ENCODE measurements around the gene STK24. TPM values are rescaled to one million over a fixed set of nuclear protein-coding genes. Genes with fewer than 3 reads are reported as not detected.
"Not testable (repeated sequence)": the region's sequence is repeated elsewhere in the genome, so short reads cannot be mapped to it uniquely, and the experiment has no call there.

Gene STK24
- total and polyA plus RNA-seq, 4 donors = 39.9 to 64.5 (median 58.1) TPM

GRCh38 chr13:98606296-98606695 is 29.4 kb upstream of the STK24 start:
- 35 to 42% methylated on average over 5 of the region's 5 CpGs for WGBS, 2 donors

DNA sequence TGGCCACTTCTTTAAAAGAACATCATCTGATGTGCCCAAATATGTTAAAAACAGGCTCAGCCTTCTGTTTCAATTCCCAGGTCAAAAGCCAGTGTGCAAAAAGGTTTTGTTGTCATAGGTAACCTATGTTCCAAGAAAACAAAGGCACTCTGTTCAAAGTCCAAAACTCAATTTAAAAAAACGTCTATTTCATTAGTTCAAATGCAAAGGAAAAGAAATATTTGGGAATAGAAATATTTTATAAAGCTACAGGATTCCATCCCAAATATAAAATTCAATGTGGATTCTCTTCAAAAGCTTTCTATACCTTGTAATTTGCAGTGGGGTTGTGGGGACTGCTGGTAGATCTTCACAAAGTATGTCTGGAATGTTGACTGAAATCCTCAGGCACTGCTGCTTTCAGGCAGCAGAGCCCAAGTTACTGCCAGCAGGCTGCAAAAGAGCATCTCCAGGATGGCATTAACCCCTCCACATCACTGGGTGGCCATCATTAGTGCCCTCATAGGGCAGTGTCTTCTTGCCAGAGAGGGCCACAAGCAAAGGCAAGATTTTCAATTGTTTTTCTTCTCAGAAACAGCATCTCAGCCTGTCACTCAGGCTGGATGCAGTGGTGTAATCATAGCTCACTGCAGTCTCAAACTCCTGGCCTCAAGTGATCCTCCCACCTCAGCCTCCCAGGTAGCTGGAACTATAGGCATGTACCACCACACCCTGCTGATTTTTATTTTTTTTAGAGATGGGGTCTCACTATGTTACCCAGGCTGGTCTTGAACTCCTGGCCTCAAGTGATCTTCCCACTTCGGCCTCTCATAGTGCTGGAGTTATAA is 22.8 kb upstream of the STK24 start:
- DNase-seq (no peak), ATAC-seq (ENCODE audit: low FRiP score) (no peak)
- Histone ChIP-seq H3K4me1 (ENCODE audit: control insufficient read depth in 1 of 2, insufficient read depth in 2 of 2, low read length in 2 of 2) (no peaks in the 10 kb centered on the region), H3K27ac (ENCODE audit: low read depth in 1 of 2, low read length in 2 of 2) (no peak overlapping the region), H3K27me3 (ENCODE audit: control insufficient read depth in 1 of 2, insufficient read depth in 2 of 2, low read length in 1 of 2) (no peaks in the 10 kb centered on the region), H3K4me3 (ENCODE audit: low read length in 2 of 2) (no peak overlapping the region), H3K9me3 (ENCODE audit: control insufficient read depth, low read length) (no peaks in the 10 kb centered on the region), H3K36me3 (ENCODE audit: control insufficient read depth in 1 of 2, insufficient read depth in 2 of 2, low read length in 1 of 2) (no peaks in the 10 kb centered on the region)
- WGBS, 2 donors = 50 to 61% methylated on average over 2 of the region's 2 CpGs
- intact Hi-C loops (cut with DNase I) = no loop called here

More at GRCh38 chr13:98606296-98606695, 29.4 kb upstream of the STK24 start:
- no peaks in the 10 kb centered on the region for H3K27me3 ChIP-seq (ENCODE audit: control insufficient read depth in 1 of 2, insufficient read depth in 2 of 2, low read length in 1 of 2)
- no peak overlapping the region for H3K27ac ChIP-seq (ENCODE audit: low read depth in 1 of 2, low read length in 2 of 2)
- H3K36me3 ChIP-seq (ENCODE audit: control insufficient read depth in 1 of 2, insufficient read depth in 2 of 2, low read length in 1 of 2) = no peaks in the 10 kb centered on the region
- DNase-seq (no peak), ATAC-seq (ENCODE audit: low FRiP score) (no peak)
- intact Hi-C loops (cut with DNase I) = no loop called here
- H3K4me3 ChIP-seq (ENCODE audit: low read length in 2 of 2) = no peak overlapping the region
- no peaks in the 10 kb centered on the region for H3K9me3 ChIP-seq (ENCODE audit: control insufficient read depth, low read length)
- H3K4me1 ChIP-seq (ENCODE audit: control insufficient read depth in 1 of 2, insufficient read depth in 2 of 2, low read length in 2 of 2) = no peaks in the 10 kb centered on the region

GRCh38 chr13:98598043-98598442 is 21.1 kb upstream of the STK24 start:
- DNase-seq (no peak), ATAC-seq (ENCODE audit: low FRiP score) (no peak)
- Histone ChIP-seq H3K4me3 (ENCODE audit: low read length in 2 of 2) (no peak overlapping the region), H3K27me3 (ENCODE audit: control insufficient read depth in 1 of 2, insufficient read depth in 2 of 2, low read length in 1 of 2) (no peaks in the 10 kb centered on the region), H3K36me3 (ENCODE audit: control insufficient read depth in 1 of 2, insufficient read depth in 2 of 2, low read length in 1 of 2) (no peaks in the 10 kb centered on the region), H3K9me3 (ENCODE audit: control insufficient read depth, low read length) (no peaks in the 10 kb centered on the region), H3K27ac (ENCODE audit: low read depth in 1 of 2, low read length in 2 of 2) (no peak overlapping the region), H3K4me1 (ENCODE audit: control insufficient read depth in 1 of 2, insufficient read depth in 2 of 2, low read length in 2 of 2) (no peaks in the 10 kb centered on the region)
- intact Hi-C loops (cut with DNase I) = no loop called here
- WGBS, 2 donors = 41 to 45% methylated on average over 4 of the region's 4 CpGs

GRCh38 chr13:98595134-98595533 is 18.2 kb upstream of the STK24 start:
- 88% methylated on average over 3 of the region's 3 CpGs for WGBS, 2 donors
- DNase-seq = no peak
- no peak overlapping the region for H3K27ac ChIP-seq (ENCODE audit: low read depth in 1 of 2, low read length in 2 of 2)
- no peaks in the 10 kb centered on the region for H3K4me1 ChIP-seq (ENCODE audit: control insufficient read depth in 1 of 2, insufficient read depth in 2 of 2, low read length in 2 of 2)
- H3K9me3 ChIP-seq (ENCODE audit: control insufficient read depth, low read length) = no peaks in the 10 kb centered on the region
- ATAC-seq (ENCODE audit: low FRiP score) = no peak
- H3K36me3 ChIP-seq (ENCODE audit: control insufficient read depth in 1 of 2, insufficient read depth in 2 of 2, low read length in 1 of 2) = no peaks in the 10 kb centered on the region
- no peak overlapping the region for H3K4me3 ChIP-seq (ENCODE audit: low read length in 2 of 2)
- intact Hi-C loops (cut with DNase I) = no loop called here
- H3K27me3 ChIP-seq (ENCODE audit: control insufficient read depth in 1 of 2, insufficient read depth in 2 of 2, low read length in 1 of 2) = no peaks in the 10 kb centered on the region

GRCh38 chr13:98592362-98592732 is 15.4 kb upstream of the STK24 start:
- H3K4me1 ChIP-seq (ENCODE audit: control insufficient read depth in 1 of 2, insufficient read depth in 2 of 2, low read length in 2 of 2) = no peaks in the 10 kb centered on the region
- 88 to 89% methylated on average over 5 of the region's 5 CpGs for WGBS, 2 donors
- no peaks in the 10 kb centered on the region for H3K9me3 ChIP-seq (ENCODE audit: control insufficient read depth, low read length)
- DNase-seq (no peak), ATAC-seq (ENCODE audit: low FRiP score) (no peak)
- H3K4me3 ChIP-seq (ENCODE audit: low read length in 2 of 2) = no peak overlapping the region
- no peak overlapping the region for H3K27ac ChIP-seq (ENCODE audit: low read depth in 1 of 2, low read length in 2 of 2)
- H3K36me3 ChIP-seq (ENCODE audit: control insufficient read depth in 1 of 2, insufficient read depth in 2 of 2, low read length in 1 of 2) = no peaks in the 10 kb centered on the region
- intact Hi-C loops (cut with DNase I) = no loop called here
- H3K27me3 ChIP-seq (ENCODE audit: control insufficient read depth in 1 of 2, insufficient read depth in 2 of 2, low read length in 1 of 2) = no peaks in the 10 kb centered on the region

DNA sequence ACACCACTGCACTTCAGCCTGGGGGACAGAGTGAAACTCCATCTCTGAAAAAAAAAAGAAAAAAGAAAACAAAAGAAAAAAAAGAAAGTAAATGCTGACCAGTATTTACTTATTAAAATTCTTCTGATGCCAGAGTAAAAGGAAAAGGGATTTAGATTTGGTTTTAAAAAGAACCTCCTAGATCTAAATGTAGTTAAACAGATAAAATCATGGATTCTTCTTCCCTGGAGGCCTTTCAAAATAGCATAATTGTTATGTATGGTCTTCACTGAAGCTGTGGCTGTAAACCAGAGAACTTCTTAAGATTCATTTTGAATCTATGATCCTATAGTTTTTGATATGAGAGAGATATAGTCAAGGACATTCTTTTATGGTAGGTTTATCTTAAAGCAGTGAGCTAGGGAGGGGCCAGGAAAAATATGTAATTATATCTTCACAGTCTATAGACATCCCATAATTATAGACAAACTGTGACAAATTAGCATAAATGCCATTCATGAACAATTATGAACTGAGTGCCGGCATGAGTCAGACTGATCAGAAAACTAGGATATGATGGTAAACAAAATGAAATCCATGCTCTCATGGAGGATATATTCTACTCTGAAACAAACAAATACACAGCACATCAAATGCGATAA is 14.9 kb upstream of the STK24 start:
- DNase-seq (no peak), ATAC-seq (ENCODE audit: low FRiP score) (no peak)
- 96 to 99% methylated on average over 2 of the region's 2 CpGs for WGBS, 2 donors
- Histone ChIP-seq H3K27ac (ENCODE audit: low read depth in 1 of 2, low read length in 2 of 2) (no peak overlapping the region), H3K4me3 (ENCODE audit: low read length in 2 of 2) (no peak overlapping the region), H3K36me3 (ENCODE audit: control insufficient read depth in 1 of 2, insufficient read depth in 2 of 2, low read length in 1 of 2) (no peaks in the 10 kb centered on the region), H3K4me1 (ENCODE audit: control insufficient read depth in 1 of 2, insufficient read depth in 2 of 2, low read length in 2 of 2) (no peaks in the 10 kb centered on the region), H3K9me3 (ENCODE audit: control insufficient read depth, low read length) (no peaks in the 10 kb centered on the region), H3K27me3 (ENCODE audit: control insufficient read depth in 1 of 2, insufficient read depth in 2 of 2, low read length in 1 of 2) (no peaks in the 10 kb centered on the region)
- intact Hi-C loops (cut with DNase I) = no loop called here

DNA sequence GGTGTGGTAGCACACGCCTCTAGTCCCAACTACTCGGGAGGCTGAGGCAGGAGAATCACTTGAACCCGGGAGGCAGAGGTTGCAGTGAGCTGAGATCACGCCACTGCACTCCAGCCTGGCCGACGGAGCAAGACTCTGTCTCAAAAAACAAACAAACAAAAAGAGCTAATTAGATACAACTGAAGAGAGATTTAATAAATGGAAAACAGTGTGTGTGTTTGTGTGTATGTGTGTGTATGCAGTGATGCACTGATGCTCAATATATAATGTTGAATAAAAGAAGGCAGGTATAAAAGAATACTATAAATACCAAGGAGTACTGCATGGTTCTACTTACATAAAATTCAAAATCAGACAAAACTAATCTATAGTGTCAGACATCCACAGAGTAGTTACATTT is 13.6 kb upstream of the STK24 start:
- H3K4me1 ChIP-seq (ENCODE audit: control insufficient read depth in 1 of 2, insufficient read depth in 2 of 2, low read length in 2 of 2); H3K9me3 ChIP-seq (ENCODE audit: control insufficient read depth, low read length); DNase-seq; ATAC-seq (ENCODE audit: low FRiP score); H3K4me3 ChIP-seq (ENCODE audit: low read length in 2 of 2); intact Hi-C loops (cut with DNase I); H3K27me3 ChIP-seq (ENCODE audit: control insufficient read depth in 1 of 2, insufficient read depth in 2 of 2, low read length in 1 of 2); H3K27ac ChIP-seq (ENCODE audit: low read depth in 1 of 2, low read length in 2 of 2); H3K36me3 ChIP-seq (ENCODE audit: control insufficient read depth in 1 of 2, insufficient read depth in 2 of 2, low read length in 1 of 2): not testable (repeated sequence)
- WGBS, 2 donors = 95 to 98% methylated on average over 6 of the region's 6 CpGs

- H3K9me3 ChIP-seq (ENCODE audit: control insufficient read depth, low read length); DNase-seq; H3K4me1 ChIP-seq (ENCODE audit: control insufficient read depth in 1 of 2, insufficient read depth in 2 of 2, low read length in 2 of 2); H3K4me3 ChIP-seq (ENCODE audit: low read length in 2 of 2); H3K27me3 ChIP-seq (ENCODE audit: control insufficient read depth in 1 of 2, insufficient read depth in 2 of 2, low read length in 1 of 2); ATAC-seq (ENCODE audit: low FRiP score); H3K36me3 ChIP-seq (ENCODE audit: control insufficient read depth in 1 of 2, insufficient read depth in 2 of 2, low read length in 1 of 2); H3K27ac ChIP-seq (ENCODE audit: low read depth in 1 of 2, low read length in 2 of 2); intact Hi-C loops (cut with DNase I): not testable (repeated sequence)
- 94 to 97% methylated on average over 12 of the region's 12 CpGs for WGBS, 2 donors
Measured at GRCh38 chr13:98589516-98589915, 12.6 kb upstream of the STK24 start.

Data from aorta (tissue), 5 donors.